Hepatocyte (in vitro differentiated cells): ENCODE data around the gene PKIB. TPM values are rescaled to one million over a fixed set of nuclear protein-coding genes. Genes with fewer than 3 reads are reported as not detected.

Experiments
- DNase-seq: peaks from one replicate; pipeline ENCODE4 v3.0.0-alpha.2; 2016; ENCODE audit warnings: low spot score
- H2AFZ ChIP-seq: fragments of 200-600 bp; sonication (generic); 2 replicates; pipeline ENCODE4 v1.6.0; 2016; ENCODE audit warnings: antibody characterized with exemption, mild to moderate bottlenecking
- H3K27ac ChIP-seq: fragments of 200-600 bp; sonication (generic); 2 replicates; pipeline ENCODE4 v1.5.1; 2016; ENCODE audit warnings: mild to moderate bottlenecking
- H3K27me3 ChIP-seq: fragments of 200-600 bp; sonication (generic); 2 replicates; pipeline ENCODE4 v1.6.1; 2016
- H3K36me3 ChIP-seq: fragments of 200-600 bp; sonication (generic); replicated peaks from 2 replicates; pipeline ENCODE4 v1.5.1; 2016; ENCODE audit warnings: low read depth; ENCODE audit not compliant: insufficient read depth
- H3K4me1 ChIP-seq: fragments of 200-600 bp; sonication (generic); 2 replicates; pipeline ENCODE4 v1.5.1; 2016; ENCODE audit warnings: mild to moderate bottlenecking, moderate library complexity; ENCODE audit not compliant: insufficient read depth
- H3K4me2 ChIP-seq: fragments of 200-600 bp; sonication (generic); 2 replicates; pipeline ENCODE4 v1.6.0; 2016
- H3K4me3 ChIP-seq: fragments of 200-600 bp; sonication (generic); 2 replicates; pipeline ENCODE4 v1.5.1; 2016; ENCODE audit warnings: mild to moderate bottlenecking
- H3K79me2 ChIP-seq: fragments of 200-600 bp; sonication (generic); 2 replicates; pipeline ENCODE4 v1.6.0; 2017; ENCODE audit warnings: mild to moderate bottlenecking
- H3K9me2 ChIP-seq: fragments of 200-600 bp; sonication (generic); replicated peaks from 2 replicates; pipeline ENCODE4 v1.6.0; 2017; ENCODE audit warnings: mild to moderate bottlenecking; ENCODE audit not compliant: insufficient read depth
- H3K9me3 ChIP-seq: fragments of 200-600 bp; sonication (generic); 2 replicates; pipeline ENCODE4 v1.5.1; 2016; ENCODE audit warnings: low read depth, mild to moderate bottlenecking
- H4K20me1 ChIP-seq: fragments of 200-600 bp; sonication (generic); 2 replicates; pipeline ENCODE4 v1.6.0; 2016; ENCODE audit warnings: mild to moderate bottlenecking; ENCODE audit not compliant: insufficient read depth, poor library complexity, severe bottlenecking
- EZH2 ChIP-seq: fragments of 200-600 bp; sonication (generic); IDR thresholded peaks from 2 replicates; pipeline ENCODE4 v1.6.1; 2016; ENCODE audit warnings: antibody characterized with exemption, mild to moderate bottlenecking, borderline replicate concordance
- EZH2phosphoT487 ChIP-seq: fragments of 200-600 bp; sonication (generic); IDR thresholded peaks from one replicate; pipeline ENCODE4 v1.6.1; 2018; ENCODE audit warnings: antibody characterized with exemption, mild to moderate bottlenecking, low read depth, moderate library complexity; ENCODE audit not compliant: unreplicated experiment, severe bottlenecking
- WGBS: methylation state at CpG from one replicate; pipeline ENCODE4 v1.1.6; 2016; ENCODE audit warnings: low lambda C conversion rate; ENCODE audit errors: missing lambda C conversion rate; 5-methylcytosine and 5-hydroxymethylcytosine counted together
- polyA plus RNA-seq: library from polyadenylated mRNA; unstranded; fragments of >200 nt; fragmentation: Nextera tagmentation; extraction: Ambion mirVana; gene quantifications from 2 replicates; pipeline ENCODE4 v1.2.1, GENCODE V29; 2016
- total RNA-seq: library from RNA; depleted of rRNA; stranded (reverse); fragments of >200 nt; gene quantifications from 2 replicates; pipeline ENCODE4 v1.2.3, GENCODE V29; 2014
- TF ChIP-seq, protein P1 (sequence below): fragments of 200-600 bp; sonication (generic); IDR thresholded peaks from 2 replicates; pipeline ENCODE4 v1.5.1; 2016; ENCODE audit warnings: antibody characterized with exemption, mild to moderate bottlenecking; ENCODE audit not compliant: poor library complexity

The PKIB gene
- total and polyA plus RNA-seq, 2 experiments from 2014 or later: 73.8 to 144 TPM

DNA sequence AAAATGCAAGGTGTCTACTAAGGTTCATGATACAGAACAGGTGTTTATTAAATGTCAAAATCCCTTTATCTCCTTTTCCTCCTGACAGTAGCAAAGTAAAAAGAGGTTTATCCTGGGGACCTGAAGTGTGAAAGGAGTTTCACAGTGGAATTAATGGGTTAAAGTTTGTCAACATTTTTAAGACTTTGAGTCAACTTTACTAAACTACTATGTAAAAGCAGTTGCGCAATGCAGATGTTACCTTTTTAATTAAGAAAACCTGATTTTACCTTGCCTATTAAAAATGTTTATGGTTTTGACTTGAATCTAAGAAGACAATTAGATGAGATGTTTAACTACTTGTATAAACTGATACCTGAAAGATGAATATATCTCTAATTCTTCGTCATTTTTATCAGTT lies 14.6 kb downstream of the PKIB start:
- H3K4me2 ChIP-seq: no peak overlapping the region
- no peak overlapping the region for H3K27ac ChIP-seq
- H3K36me3 ChIP-seq: no peaks in the 10 kb centered on the region
- H3K27me3 ChIP-seq: no peaks in the 10 kb centered on the region
- no peak overlapping the region for H3K4me3 ChIP-seq
- TF ChIP-seq EZH2phosphoT487 (no peak), EZH2 (no peak)
- TF ChIP-seq, protein P1, sequence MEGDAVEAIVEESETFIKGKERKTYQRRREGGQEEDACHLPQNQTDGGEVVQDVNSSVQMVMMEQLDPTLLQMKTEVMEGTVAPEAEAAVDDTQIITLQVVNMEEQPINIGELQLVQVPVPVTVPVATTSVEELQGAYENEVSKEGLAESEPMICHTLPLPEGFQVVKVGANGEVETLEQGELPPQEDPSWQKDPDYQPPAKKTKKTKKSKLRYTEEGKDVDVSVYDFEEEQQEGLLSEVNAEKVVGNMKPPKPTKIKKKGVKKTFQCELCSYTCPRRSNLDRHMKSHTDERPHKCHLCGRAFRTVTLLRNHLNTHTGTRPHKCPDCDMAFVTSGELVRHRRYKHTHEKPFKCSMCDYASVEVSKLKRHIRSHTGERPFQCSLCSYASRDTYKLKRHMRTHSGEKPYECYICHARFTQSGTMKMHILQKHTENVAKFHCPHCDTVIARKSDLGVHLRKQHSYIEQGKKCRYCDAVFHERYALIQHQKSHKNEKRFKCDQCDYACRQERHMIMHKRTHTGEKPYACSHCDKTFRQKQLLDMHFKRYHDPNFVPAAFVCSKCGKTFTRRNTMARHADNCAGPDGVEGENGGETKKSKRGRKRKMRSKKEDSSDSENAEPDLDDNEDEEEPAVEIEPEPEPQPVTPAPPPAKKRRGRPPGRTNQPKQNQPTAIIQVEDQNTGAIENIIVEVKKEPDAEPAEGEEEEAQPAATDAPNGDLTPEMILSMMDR: no peak
- no peaks in the 10 kb centered on the region for H3K9me2 ChIP-seq
- peaks cover 2% of the 10 kb centered on the region for H3K79me2 ChIP-seq
- peaks cover 5% of the 10 kb centered on the region for H3K4me1 ChIP-seq
- no peaks in the 10 kb centered on the region for H4K20me1 ChIP-seq
- H3K9me3 ChIP-seq: no peaks in the 10 kb centered on the region
- no peak overlapping the region for H2AFZ ChIP-seq
- WGBS: 81% methylated on average over 2 of the region's 2 CpGs
- DNase-seq: no peak

DNA sequence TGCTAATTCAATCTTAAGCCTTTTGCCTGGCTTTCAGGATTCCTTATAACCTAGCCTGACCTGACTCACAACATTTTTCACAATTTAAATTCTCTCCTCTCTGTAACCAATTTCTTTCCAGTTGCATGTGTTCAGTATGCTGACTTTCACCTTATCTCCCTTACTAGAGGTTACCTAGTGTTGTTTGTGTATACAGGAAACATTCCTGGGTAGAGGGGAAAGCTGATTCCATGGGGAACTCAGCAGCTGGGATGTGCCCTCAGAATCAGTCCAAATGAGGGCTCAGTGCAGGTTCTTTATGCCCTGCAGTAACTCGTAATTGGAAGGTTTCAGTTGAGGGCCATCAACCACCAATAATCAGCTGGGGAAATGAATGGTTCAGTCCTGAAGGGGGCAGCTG lies 18.5 kb downstream of the PKIB start:
- H3K9me3 ChIP-seq: no peaks in the 10 kb centered on the region
- no peaks in the 10 kb centered on the region for H3K79me2 ChIP-seq
- H3K36me3 ChIP-seq: no peaks in the 10 kb centered on the region
- TF ChIP-seq, protein P1: no peak
- no peak for TF ChIP-seq EZH2
- no peak for TF ChIP-seq EZH2phosphoT487
- no peaks in the 10 kb centered on the region for H3K27me3 ChIP-seq
- no peaks in the 10 kb centered on the region for H3K4me1 ChIP-seq
- H3K9me2 ChIP-seq: no peaks in the 10 kb centered on the region
- DNase-seq: no peak
- 100% methylated on average over 1 of the region's 1 CpG for WGBS
- no peaks in the 10 kb centered on the region for H4K20me1 ChIP-seq
- no peak overlapping the region for H2AFZ ChIP-seq
- H3K4me3 ChIP-seq: no peak overlapping the region
- H3K4me2 ChIP-seq: no peak overlapping the region
- no peak overlapping the region for H3K27ac ChIP-seq

DNA sequence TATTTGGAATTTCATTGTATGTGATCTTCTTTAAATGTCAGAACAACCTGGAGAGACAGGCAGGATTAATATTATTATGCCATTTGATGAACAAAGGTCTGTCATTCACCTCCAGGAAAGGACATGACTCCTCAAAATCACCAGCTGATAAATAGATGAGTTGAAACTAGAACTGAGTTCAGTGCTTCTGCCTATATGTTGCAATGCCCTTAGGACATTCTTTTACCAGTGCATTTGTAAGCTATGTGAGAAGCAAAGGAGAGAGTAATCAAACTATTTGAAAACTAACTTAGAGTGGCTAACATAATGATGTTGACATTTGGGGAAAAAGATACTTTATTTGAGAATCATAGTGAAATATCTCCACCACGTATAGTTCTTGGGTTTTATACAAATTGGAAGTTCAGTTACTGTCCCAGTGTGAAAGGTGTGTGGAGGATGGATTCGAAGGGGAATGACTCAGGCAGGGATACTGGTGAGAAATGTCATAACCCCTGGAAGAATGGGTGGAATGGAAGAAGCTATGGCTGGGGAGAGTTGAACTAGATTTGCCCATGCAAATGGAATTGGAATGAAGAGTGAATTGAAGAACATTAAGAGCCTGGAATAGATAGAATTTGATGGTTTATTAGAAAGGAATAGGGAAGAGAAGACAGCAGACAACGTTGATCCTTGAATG lies 21.5 kb downstream of the PKIB start:
- Histone ChIP-seq H3K27me3 (no peaks in the 10 kb centered on the region), H3K9me2 (no peaks in the 10 kb centered on the region), H3K27ac (no peak overlapping the region), H4K20me1 (no peaks in the 10 kb centered on the region), H3K9me3 (no peaks in the 10 kb centered on the region), H3K4me1 (no peaks in the 10 kb centered on the region), H2AFZ (no peak overlapping the region), H3K4me2 (no peak overlapping the region), H3K4me3 (no peak overlapping the region), H3K79me2 (no peaks in the 10 kb centered on the region), H3K36me3 (no peaks in the 10 kb centered on the region)
- WGBS: 75% methylated on average over 3 of the region's 3 CpGs
- TF ChIP-seq, protein P1: no peak
- TF ChIP-seq EZH2phosphoT487: no peak
- TF ChIP-seq EZH2: no peak
- DNase-seq: no peak
